ENCODE data around the gene LUC7L. TPM values are rescaled to one million over a fixed set of nuclear protein-coding genes. Genes with fewer than 3 reads are reported as not detected.

The LUC7L gene
- polyA plus RNA-seq, 1 of the 3 experiments (the other 2 are of a cell fraction) = 97.7 TPM

- no peaks in the 10 kb centered on the region for H3K36me3 ChIP-seq (replicated peaks in 1 of 2; ENCODE audit: control insufficient read depth in 1 of 2, insufficient read depth in 2 of 2, low read length in 1 of 2)
- H3K4me3 ChIP-seq (ENCODE audit: low read depth in 2 of 2, low read length in 1 of 2) = no peak overlapping the region
- no peak overlapping the region for H3K27ac ChIP-seq (ENCODE audit: low read depth in 2 of 2, low read length in 1 of 2)
- TF ChIP-seq ZBTB33 (IDR thresholded peaks at IDR 0.05; ENCODE audit: borderline replicate concordance, low read depth) = no peak
- TF ChIP-seq USF1 (IDR thresholded peaks at IDR 0.05; ENCODE audit: borderline replicate concordance, low read depth) = no peak
- no peak for TF ChIP-seq ELF1 (IDR thresholded peaks at IDR 0.05)
- no peak for TF ChIP-seq SIN3A (IDR thresholded peaks at IDR 0.05; ENCODE audit: borderline replicate concordance, low read depth, low read length)
- TF ChIP-seq JUND (IDR thresholded peaks at IDR 0.05) = no peak
- TF ChIP-seq, protein P1, sequence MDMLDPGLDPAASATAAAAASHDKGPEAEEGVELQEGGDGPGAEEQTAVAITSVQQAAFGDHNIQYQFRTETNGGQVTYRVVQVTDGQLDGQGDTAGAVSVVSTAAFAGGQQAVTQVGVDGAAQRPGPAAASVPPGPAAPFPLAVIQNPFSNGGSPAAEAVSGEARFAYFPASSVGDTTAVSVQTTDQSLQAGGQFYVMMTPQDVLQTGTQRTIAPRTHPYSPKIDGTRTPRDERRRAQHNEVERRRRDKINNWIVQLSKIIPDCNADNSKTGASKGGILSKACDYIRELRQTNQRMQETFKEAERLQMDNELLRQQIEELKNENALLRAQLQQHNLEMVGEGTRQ (IDR thresholded peaks at IDR 0.05; ENCODE audit: borderline replicate concordance, low read depth, low read length) = no peak
- no peak for TF ChIP-seq RXRA (IDR thresholded peaks at IDR 0.05; ENCODE audit: borderline replicate concordance, low read depth)
- no peak for TF ChIP-seq EP300 (IDR thresholded peaks at IDR 0.05; ENCODE audit: borderline replicate concordance in 1 of 2, low read depth in 1 of 2, low read length in 1 of 2)
- no peak overlapping the region for H2AFZ ChIP-seq (ENCODE audit: low read depth)
- POLR2A ChIA-PET = no interaction called here
- no peaks in the 10 kb centered on the region for H3K79me2 ChIP-seq (ENCODE audit: insufficient read depth)
- DNase-seq = no peak
- H3F3A ChIP-seq (replicated peaks; ENCODE audit: insufficient read depth) = no peaks in the 10 kb centered on the region
- no peak overlapping the region for H3K9ac ChIP-seq
- H3K4me1 ChIP-seq (ENCODE audit: control insufficient read depth in 1 of 2, insufficient read depth in 2 of 2, low read depth in 1 of 2, low read length in 1 of 2) = peaks cover 0 to 14% of the 10 kb centered on the region in 2 experiments; a peak in 1 of 4 replicates
- H3K9me2 ChIP-seq = no peaks in the 10 kb centered on the region
- CTCF ChIA-PET = interaction anchor here (0.7 to 1.1 kb wide), 3 partner anchors 8 to 205 kb away, joined by 3 read pairs; no protein-coding TSS in a partner anchor
- no peaks in the 10 kb centered on the region for H3K27me3 ChIP-seq (ENCODE audit: insufficient read depth)
- H3K4me2 ChIP-seq = no peak overlapping the region
- WGBS (ENCODE audit: low lambda C conversion rate) = 68% methylated on average over 8 of the region's 34 CpGs
- no peaks in the 10 kb centered on the region for H3K9me3 ChIP-seq
- no peaks in the 10 kb centered on the region for H4K20me1 ChIP-seq (ENCODE audit: insufficient read depth)
Observed at GRCh38 chr16:270381-271255, 41.4 kb upstream of the LUC7L start.

DNA sequence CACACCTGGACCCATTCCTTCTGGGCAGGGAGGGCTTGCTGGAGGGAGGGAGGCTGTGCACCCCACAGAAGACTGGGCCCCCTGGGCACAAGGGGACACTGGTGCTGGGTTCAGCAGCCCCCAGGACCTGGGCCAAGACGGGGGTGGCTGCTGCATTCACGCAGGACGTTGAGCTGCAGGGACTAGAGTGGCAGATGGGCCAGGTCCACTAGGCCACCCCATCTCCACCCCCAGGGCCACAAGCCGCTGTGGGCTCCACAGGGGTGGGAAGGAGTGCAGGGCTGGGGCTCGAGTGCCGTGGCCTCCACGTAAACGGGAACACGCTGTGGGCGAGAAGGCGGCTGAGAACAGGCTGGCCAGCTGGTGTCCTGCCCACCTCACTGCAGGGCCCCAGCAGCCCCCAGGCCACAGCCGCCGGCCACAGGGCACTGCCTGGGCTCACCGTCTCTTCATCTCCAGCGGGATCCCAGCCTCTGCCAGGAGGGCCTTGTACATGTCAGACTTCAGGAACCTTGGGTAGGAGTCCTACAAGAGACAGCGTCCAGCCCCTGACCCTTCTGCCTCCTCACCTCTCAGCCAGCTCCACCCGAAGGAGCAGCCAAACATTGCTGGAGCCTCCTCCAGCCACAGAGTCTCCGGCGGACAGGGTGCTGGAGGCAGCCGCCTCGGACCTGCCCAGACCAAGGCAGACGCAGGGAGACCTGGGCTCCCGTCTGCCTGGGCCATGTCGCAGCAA is 40.0 kb upstream of the LUC7L start:
- no peaks in the 10 kb centered on the region for H3K9me2 ChIP-seq
- H3K79me2 ChIP-seq (ENCODE audit: insufficient read depth) = no peaks in the 10 kb centered on the region
- H3K4me2 ChIP-seq = no peak overlapping the region
- H3K36me3 ChIP-seq (replicated peaks in 1 of 2; ENCODE audit: control insufficient read depth in 1 of 2, insufficient read depth in 2 of 2, low read length in 1 of 2) = peaks cover 0 to 8% of the 10 kb centered on the region in 2 experiments
- DNase-seq = no peak
- no peaks in the 10 kb centered on the region for H4K20me1 ChIP-seq (ENCODE audit: insufficient read depth)
- ChIA-PET POLR2A (no interaction called here), CTCF (interaction anchor here (1.3 kb wide), 1 partner anchor 93 kb away, joined by 3 read pairs; no protein-coding TSS in a partner anchor)
- no peak for TF ChIP-seq EZH2phosphoT487 (IDR thresholded peaks at IDR 0.05; ENCODE audit: borderline replicate concordance, low read depth)
- no peak for TF ChIP-seq NRF1 (IDR thresholded peaks at IDR 0.05; ENCODE audit: low read depth, low read length)
- TF ChIP-seq RFX5 (IDR thresholded peaks at IDR 0.05; ENCODE audit: low read length) = no peak
- TF ChIP-seq MXI1 (IDR thresholded peaks at IDR 0.05; ENCODE audit: low read depth, low read length) = no peak
- no peak for TF ChIP-seq REST (IDR thresholded peaks at IDR 0.05; ENCODE audit: low read depth, low read length)
- no peak overlapping the region for H2AFZ ChIP-seq (ENCODE audit: low read depth)
- no peak overlapping the region for H3K27ac ChIP-seq (ENCODE audit: low read depth in 2 of 2, low read length in 1 of 2)
- H3K4me3 ChIP-seq (ENCODE audit: low read depth in 2 of 2, low read length in 1 of 2) = no peak overlapping the region
- H3K27me3 ChIP-seq (ENCODE audit: insufficient read depth) = no peaks in the 10 kb centered on the region
- WGBS (ENCODE audit: low lambda C conversion rate) = 85% methylated on average over 6 of the region's 24 CpGs
- peaks cover 0 to 8% of the 10 kb centered on the region in 2 experiments; a peak in 1 of 4 replicates for H3K4me1 ChIP-seq (ENCODE audit: control insufficient read depth in 1 of 2, insufficient read depth in 2 of 2, low read depth in 1 of 2, low read length in 1 of 2)
- no peaks in the 10 kb centered on the region for H3K9me3 ChIP-seq
- H3F3A ChIP-seq (replicated peaks; ENCODE audit: insufficient read depth) = no peaks in the 10 kb centered on the region
- no peak overlapping the region for H3K9ac ChIP-seq
